22Rv1 (cell line): ENCODE measurements around the gene ZFP62.

Source experiments
- CTCF ChIP-seq: fragments of 450-650 bp; IDR thresholded peaks from 2 replicates; pipeline ENCODE4 v1.5.1; 2017; ENCODE audit warnings: mild to moderate bottlenecking
- ZFX ChIP-seq: fragments of 450-650 bp; IDR thresholded peaks from 2 replicates; pipeline ENCODE4 v1.6.1; 2017; ENCODE audit warnings: antibody characterized with exemption, borderline replicate concordance

- TF ChIP-seq CTCF, result no peak
- no peak for TF ChIP-seq ZFX
Observed at GRCh38 chr5:180908998-180909731, 48.1 kb upstream of the ZFP62 start.
